Esophagus squamous epithelium (tissue), 4 donors: ENCODE data around the gene SPEN.
"Not testable (repeated sequence)": the region's sequence is repeated elsewhere in the genome, so short reads cannot be mapped to it uniquely, and the experiment has no call there.

ENCODE experiments used
- POLR2A ChIP-seq, 4 donors: fragments of 450-650 bp; IDR thresholded peaks; one replicate each; pipeline ENCODE4 v1.6.1; 2017; ENCODE audit warnings: antibody characterized with exemption in 4 of 4, mild to moderate bottlenecking in 4 of 4, moderate library complexity in 3 of 4
- TF ChIP-seq, protein P1 (sequence below), 6 experiments: fragments of 450-650 bp in 4 of 6; fragments of 200-600 bp in 2 of 6; sonication (generic) in 2 of 6; IDR thresholded peaks; one replicate each; pipeline ENCODE4 v1.5.1; 2016 to 2019; ENCODE audit warnings: antibody characterized with exemption in 6 of 6, mild to moderate bottlenecking in 4 of 6, moderate library complexity in 4 of 6

- TF ChIP-seq, protein P1, sequence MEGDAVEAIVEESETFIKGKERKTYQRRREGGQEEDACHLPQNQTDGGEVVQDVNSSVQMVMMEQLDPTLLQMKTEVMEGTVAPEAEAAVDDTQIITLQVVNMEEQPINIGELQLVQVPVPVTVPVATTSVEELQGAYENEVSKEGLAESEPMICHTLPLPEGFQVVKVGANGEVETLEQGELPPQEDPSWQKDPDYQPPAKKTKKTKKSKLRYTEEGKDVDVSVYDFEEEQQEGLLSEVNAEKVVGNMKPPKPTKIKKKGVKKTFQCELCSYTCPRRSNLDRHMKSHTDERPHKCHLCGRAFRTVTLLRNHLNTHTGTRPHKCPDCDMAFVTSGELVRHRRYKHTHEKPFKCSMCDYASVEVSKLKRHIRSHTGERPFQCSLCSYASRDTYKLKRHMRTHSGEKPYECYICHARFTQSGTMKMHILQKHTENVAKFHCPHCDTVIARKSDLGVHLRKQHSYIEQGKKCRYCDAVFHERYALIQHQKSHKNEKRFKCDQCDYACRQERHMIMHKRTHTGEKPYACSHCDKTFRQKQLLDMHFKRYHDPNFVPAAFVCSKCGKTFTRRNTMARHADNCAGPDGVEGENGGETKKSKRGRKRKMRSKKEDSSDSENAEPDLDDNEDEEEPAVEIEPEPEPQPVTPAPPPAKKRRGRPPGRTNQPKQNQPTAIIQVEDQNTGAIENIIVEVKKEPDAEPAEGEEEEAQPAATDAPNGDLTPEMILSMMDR (IDR thresholded peaks at IDR 0.05), result not testable (repeated sequence)
- not testable (repeated sequence) for TF ChIP-seq POLR2A (IDR thresholded peaks at IDR 0.05)
Measured at GRCh38 chr1:15892857-15893599, 45.5 kb downstream of the SPEN start.
